H9 (cell line): ENCODE results near the gene SLC12A5. TPM values are rescaled to one million over a fixed set of nuclear protein-coding genes. Genes with fewer than 3 reads are reported as not detected.

ENCODE experiments used
- DNase-seq: peaks from one replicate; pipeline ENCODE4 v3.0.0-alpha.2; 2017
- H2AFZ ChIP-seq: one replicate; pipeline ENCODE4 v1.6.1; 2013; ENCODE audit warnings: mild to moderate bottlenecking, low read length, control low read depth, moderate library complexity
- H2AK5ac ChIP-seq: 2 replicates; pipeline ENCODE4 v1.6.1; 2013; ENCODE audit warnings: low read length, control low read depth, mixed read lengths; ENCODE audit not compliant: insufficient read length
- H2BK120ac ChIP-seq: one replicate; pipeline ENCODE4 v1.6.1; 2013; ENCODE audit warnings: low read depth, mild to moderate bottlenecking, low read length, control low read depth, inconsistent platforms; ENCODE audit not compliant: poor library complexity, severe bottlenecking
- H2BK12ac ChIP-seq: 2 replicates; pipeline ENCODE4 v1.6.1; 2013; ENCODE audit warnings: low read length, control low read depth, mixed read lengths, low read depth; ENCODE audit not compliant: insufficient read length
- H2BK15ac ChIP-seq: 2 replicates; pipeline ENCODE4 v1.6.1; 2013; ENCODE audit warnings: low read depth, low read length, control low read depth
- H2BK20ac ChIP-seq: one replicate; pipeline ENCODE4 v1.6.1; 2013; ENCODE audit warnings: low read depth, mild to moderate bottlenecking, low read length, control low read depth, inconsistent platforms; ENCODE audit not compliant: poor library complexity, severe bottlenecking
- H2BK5ac ChIP-seq: 2 replicates; pipeline ENCODE4 v1.6.1; 2013; ENCODE audit warnings: low read length, control low read depth, mixed read lengths; ENCODE audit not compliant: insufficient read length
- H3K14ac ChIP-seq: 2 replicates; pipeline ENCODE4 v1.6.1; 2013; ENCODE audit warnings: low read length, control low read depth; ENCODE audit not compliant: insufficient read depth
- H3K18ac ChIP-seq: 2 replicates; pipeline ENCODE4 v1.6.1; 2013; ENCODE audit warnings: low read depth, mild to moderate bottlenecking, mixed read lengths, low read length, control low read depth; ENCODE audit not compliant: insufficient read length
- H3K23ac ChIP-seq: 2 replicates; pipeline ENCODE4 v1.6.1; 2013; ENCODE audit warnings: low read length, control low read depth, mixed read lengths, low read depth; ENCODE audit not compliant: insufficient read length
- H3K23me2 ChIP-seq: 2 replicates; pipeline ENCODE4 v1.6.1; 2013; ENCODE audit warnings: low read depth, mild to moderate bottlenecking, mixed read lengths, low read length, control low read depth; ENCODE audit not compliant: insufficient read length, poor library complexity, severe bottlenecking
- H3K27ac ChIP-seq: 2 replicates; pipeline ENCODE4 v1.5.1; 2013; ENCODE audit warnings: low read length, control low read depth, mixed read lengths, low read depth; ENCODE audit not compliant: insufficient read length
- H3K27me3 ChIP-seq: 2 replicates; pipeline ENCODE4 v1.6.1; 2013; ENCODE audit warnings: low read length, control low read depth, inconsistent platforms; ENCODE audit not compliant: insufficient read depth
- H3K4ac ChIP-seq: 2 replicates; pipeline ENCODE4 v1.6.1; 2013; ENCODE audit warnings: low read depth, mild to moderate bottlenecking, control low read depth, inconsistent platforms, low read length, moderate library complexity
- H3K4me1 ChIP-seq: 2 replicates; pipeline ENCODE4 v1.6.1; 2013; ENCODE audit warnings: low read length, control low read depth, inconsistent platforms; ENCODE audit not compliant: insufficient read depth
- H3K4me2 ChIP-seq: 2 replicates; pipeline ENCODE4 v1.6.1; 2013; ENCODE audit warnings: low read length, control low read depth, mixed read lengths; ENCODE audit not compliant: insufficient read length, insufficient read depth
- H3K56ac ChIP-seq: 2 replicates; pipeline ENCODE4 v1.6.1; 2013; ENCODE audit warnings: low read depth, mild to moderate bottlenecking, mixed read lengths, low read length, control low read depth; ENCODE audit not compliant: insufficient read length
- H3K79me1 ChIP-seq: 2 replicates; pipeline ENCODE4 v1.6.1; 2013; ENCODE audit warnings: low read depth, mild to moderate bottlenecking, moderate library complexity, low read length, control low read depth, inconsistent platforms; ENCODE audit not compliant: insufficient read depth, poor library complexity, severe bottlenecking
- H3K79me2 ChIP-seq: 2 replicates; pipeline ENCODE4 v1.6.1; 2013; ENCODE audit warnings: low read length, control low read depth, inconsistent platforms; ENCODE audit not compliant: insufficient read depth
- H3K9ac ChIP-seq: 2 replicates; pipeline ENCODE4 v1.6.1; 2013; ENCODE audit warnings: low read length, control low read depth, mixed read lengths; ENCODE audit not compliant: insufficient read length; ENCODE audit errors: extremely low read depth
- H3K9me3 ChIP-seq: one replicate; pipeline ENCODE4 v1.6.1; 2013; ENCODE audit warnings: low read depth, low read length, inconsistent platforms; ENCODE audit not compliant: control insufficient read depth
- H3T11ph ChIP-seq: one replicate; pipeline ENCODE4 v1.6.1; 2013; ENCODE audit warnings: mild to moderate bottlenecking, low read length, control low read depth, inconsistent platforms
- H4K20me1 ChIP-seq: one replicate; pipeline ENCODE4 v1.6.1; 2013; ENCODE audit not compliant: control insufficient read depth, insufficient read length, insufficient read depth
- H4K5ac ChIP-seq: 2 replicates; pipeline ENCODE4 v1.6.1; 2013; ENCODE audit warnings: low read depth, mild to moderate bottlenecking, mixed read lengths, low read length, control low read depth; ENCODE audit not compliant: insufficient read length
- H4K8ac ChIP-seq: replicated peaks from 2 replicates; pipeline ENCODE4 v1.6.1; 2013; ENCODE audit warnings: low read length, control low read depth, mixed read lengths, low read depth; ENCODE audit not compliant: insufficient read length
- H4K91ac ChIP-seq: 2 replicates; pipeline ENCODE4 v1.6.1; 2013; ENCODE audit warnings: low read depth, mild to moderate bottlenecking, moderate library complexity, mixed read lengths, low read length, control low read depth; ENCODE audit not compliant: insufficient read length
- H3K27ac Mint-ChIP-seq, 3 experiments: 2 replicates in 2 of 3; 3 replicates in 1 of 3; pipeline ENCODE4 v1.8.0; 2020 to 2021; ENCODE audit warnings: mixed read lengths in 3 of 3, mild to moderate bottlenecking in 1 of 3, moderate library complexity in 1 of 3
- H3K27me3 Mint-ChIP-seq: 2 replicates; pipeline ENCODE4 v1.8.0; 2021; ENCODE audit warnings: low read depth, mild to moderate bottlenecking, moderate library complexity, mixed read lengths
- H3K36me3 Mint-ChIP-seq, 3 experiments: 2 replicates in 2 of 3; 3 replicates in 1 of 3; pipeline ENCODE4 v1.8.0; 2020 to 2021; ENCODE audit warnings: low read depth in 3 of 3, mixed read lengths in 3 of 3; ENCODE audit not compliant: insufficient read depth in 1 of 3
- H3K4me1 Mint-ChIP-seq, 2 experiments: 2 replicates each; pipeline ENCODE4 v1.8.0; 2020; ENCODE audit warnings: mixed read lengths in 2 of 2
- H3K4me3 Mint-ChIP-seq, 2 experiments: 2 replicates in 1 of 2; 3 replicates in 1 of 2; pipeline ENCODE4 v1.8.0; 2020 to 2021; ENCODE audit warnings: mild to moderate bottlenecking in 2 of 2, mixed read lengths in 2 of 2, moderate library complexity in 1 of 2
- H3K9me3 Mint-ChIP-seq, 2 experiments: 2 replicates in 1 of 2; 3 replicates in 1 of 2; pipeline ENCODE4 v1.8.0; 2020; ENCODE audit warnings: mild to moderate bottlenecking in 2 of 2, mixed read lengths in 2 of 2, moderate library complexity in 1 of 2
- CTCF ChIP-seq: fragments of 200-600 bp; sonication (generic); conservative IDR thresholded peaks from 3 replicates; pipeline ENCODE4 v1.8.0; 2021; ENCODE audit warnings: antibody characterized with exemption, mild to moderate bottlenecking
- WGBS: extraction: QIAGEN DNeasy Blood & Tissue Kit; methylation state at CpG from one replicate; pipeline ENCODE4 v1.1.7; 2013; ENCODE audit warnings: missing lambda C conversion rate, low lambda C conversion rate, mixed read lengths; ENCODE audit not compliant: insufficient read length; ENCODE audit errors: extremely low coverage; 5-methylcytosine and 5-hydroxymethylcytosine counted together
- total RNA-seq: library from RNA; stranded (reverse); gene quantifications from 2 replicates; pipeline ENCODE4 v1.2.1, GENCODE V29; 2021

Gene SLC12A5
- total RNA-seq, 1 experiment from 2014 or later: 8.7 TPM

GRCh38 chr20:46047821-46048220, 18.8 kb downstream of the SLC12A5 start:
- Histone ChIP-seq H2BK120ac (no peak overlapping the region), H2BK15ac (no peak overlapping the region), H4K5ac (no peak overlapping the region), H3K79me1 (no peaks in the 10 kb centered on the region), H2BK20ac (no peak overlapping the region), H3T11ph (no peak overlapping the region), H3K14ac (no peak overlapping the region), H3K4me1 (no peaks in the 10 kb centered on the region), H4K91ac (no peak overlapping the region), H3K79me2 (no peaks in the 10 kb centered on the region), H2AFZ (no peak overlapping the region), H2BK5ac (no peak overlapping the region), H3K27ac (no peak overlapping the region), H4K8ac (no peak overlapping the region), H3K18ac (no peak overlapping the region), H3K56ac (no peak overlapping the region), H3K23me2 (no peaks in the 10 kb centered on the region), H3K27me3 (0 out of 2 replicates have a peak, but pooled peaks cover 3% of the 10 kb centered on the region), H3K23ac (no peak overlapping the region), H3K9me3 (no peaks in the 10 kb centered on the region), H2AK5ac (no peak overlapping the region), H3K4ac (no peak overlapping the region), H4K20me1 (no peaks in the 10 kb centered on the region), H2BK12ac (no peak overlapping the region), H3K4me2 (no peak overlapping the region), H3K9ac (no peak overlapping the region)
- WGBS: no CpG with 5 or more reads among the region's 8 CpGs
- Mint-ChIP-seq H3K9me3 (no peaks in the 10 kb centered on the region), H3K4me3 (no peak overlapping the region), H3K27ac (no peak overlapping the region), H3K36me3 (0 out of 7 replicates have a peak, but pooled peaks cover 0 to 1% (median 0%) of the 10 kb centered on the region in 3 experiments), H3K4me1 (peaks cover 2 to 11% of the 10 kb centered on the region in 2 experiments; a peak in 2 of 4 replicates), H3K27me3 (peaks cover 59% of the 10 kb centered on the region)
- DNase-seq: no peak
- TF ChIP-seq CTCF: no peak
